GM12878 (cell line): ENCODE measurements around the gene UGT2A3. TPM values are rescaled to one million over a fixed set of nuclear protein-coding genes. Genes with fewer than 3 reads are reported as not detected.

ENCODE experiments used
- ATAC-seq: fragments of 200-7000 bp; cut with Tn5 transposase; 3 replicates; pipeline ENCODE4 v1.9.1; 2020; ENCODE audit warnings: mild to moderate bottlenecking, moderate library complexity
- BruUV-seq: library from RNA; stranded (reverse); fragments of 400-500 nt; replicated peaks from 2 replicates; lab custom pipeline; 2021; lab: Mats Ljungman, UMichigan
- CTCF ChIA-PET: fragments of 300-600 bp; sonication (Branson Sonifier 250); formaldehyde crosslinking; extraction: SDS; loops from one replicate; lab custom pipeline; 2021; ENCODE audit warnings: inconsistent platforms; lab: Yijun Ruan, JAX
- POLR2A ChIA-PET: fragments of 350-600 bp; formaldehyde crosslinking; extraction: SDS; loops from one replicate; lab custom pipeline; 2021; ENCODE audit warnings: inconsistent platforms; lab: Charles Lee
- RAD21 ChIA-PET: fragments of 300-600 bp; sonication (Branson Sonifier 250); formaldehyde crosslinking; loops from one replicate; lab custom pipeline; 2023; ENCODE audit warnings: antibody characterized with exemption; ENCODE audit not compliant: unreplicated experiment; lab: Charles Lee
- SMC1A ChIA-PET: fragments of 300-600 bp; sonication (Branson Sonifier 250); formaldehyde crosslinking; loops from one replicate; lab custom pipeline; 2023; ENCODE audit not compliant: unreplicated experiment, uncharacterized antibody; lab: Charles Lee
- DNase-seq: peaks from one replicate; pipeline ENCODE4 v3.0.0-alpha.2; 2011; ENCODE audit warnings: low read depth, low spot score
- FAIRE-seq: peaks from 3 replicates; lab custom pipeline; 2011; peaks lifted over from hg19 to GRCh38; lab: Jason Lieb, UNC
- H2AFZ ChIP-seq: 2 replicates; pipeline ENCODE4 v1.6.0; 2011; ENCODE audit warnings: low read depth, low read length, control low read depth; ENCODE audit not compliant: control insufficient read depth
- H3K27ac ChIP-seq: 2 replicates; pipeline ENCODE4 v1.5.1; 2011; ENCODE audit warnings: control low read depth; ENCODE audit not compliant: control insufficient read depth, insufficient read depth
- H3K27me3 ChIP-seq, 2 experiments: replicated peaks in 1 of 2; 2 replicates each; pipeline versions ENCODE4 v1.6.0 to v1.6.1; 2011; ENCODE audit warnings: low read length in 1 of 2; ENCODE audit not compliant: control insufficient read depth in 2 of 2, insufficient read depth in 2 of 2
- H3K36me3 ChIP-seq, 2 experiments: 2 replicates each; pipeline ENCODE4 v1.5.1; 2011; ENCODE audit warnings: low read length in 1 of 2; ENCODE audit not compliant: control insufficient read depth in 2 of 2, insufficient read depth in 2 of 2
- H3K4me1 ChIP-seq: 2 replicates; pipeline ENCODE4 v1.6.1; 2011; ENCODE audit warnings: mild to moderate bottlenecking, low read length, moderate library complexity, mixed read lengths; ENCODE audit not compliant: control insufficient read depth, insufficient read depth
- H3K4me2 ChIP-seq: 2 replicates; pipeline ENCODE4 v1.6.0; 2011; ENCODE audit warnings: control low read depth; ENCODE audit not compliant: control insufficient read depth, insufficient read depth
- H3K4me3 ChIP-seq: fragments of 200-600 bp; sonication (generic); 2 replicates; pipeline ENCODE4 v1.5.1; 2016
- H3K79me2 ChIP-seq: 2 replicates; pipeline ENCODE4 v1.6.0; 2011; ENCODE audit warnings: low read length; ENCODE audit not compliant: control insufficient read depth, insufficient read depth
- H3K9ac ChIP-seq: 2 replicates; pipeline ENCODE4 v1.8.0; 2011; ENCODE audit warnings: low read length, control low read depth, mixed read lengths; ENCODE audit not compliant: control insufficient read depth, insufficient read depth
- H3K9me3 ChIP-seq: replicated peaks from 3 replicates; pipeline ENCODE4 v1.5.1; 2011; ENCODE audit warnings: mild to moderate bottlenecking, low read length; ENCODE audit not compliant: control insufficient read depth, insufficient read depth
- H4K20me1 ChIP-seq: 2 replicates; pipeline ENCODE4 v1.6.0; 2011; ENCODE audit not compliant: control insufficient read depth, insufficient read depth
- BACH1 ChIP-seq: fragments of 450-650 bp; IDR thresholded peaks from 2 replicates; pipeline ENCODE4 v1.6.1; 2017; ENCODE audit warnings: mild to moderate bottlenecking, borderline replicate concordance
- CBX5 ChIP-seq: sonication (generic); IDR thresholded peaks from 2 replicates; pipeline ENCODE4 v1.6.1; 2016; ENCODE audit warnings: low read depth, moderate library complexity, mild to moderate bottlenecking, inconsistent platforms
- CEBPB ChIP-seq, 2 experiments: fragments of 150-350 bp in 1 of 2; IDR thresholded peaks; 2 replicates each; pipeline ENCODE4 v1.6.1; 2012 to 2014; ENCODE audit warnings: low read depth in 2 of 2, low read length in 2 of 2, borderline replicate concordance in 1 of 2, inconsistent platforms in 1 of 2
- ESRRA ChIP-seq: IDR thresholded peaks from 2 replicates; pipeline ENCODE4 v1.6.1; 2012; ENCODE audit warnings: mild to moderate bottlenecking, low read length, improper control_type of control experiment
- GABPA ChIP-seq: IDR thresholded peaks from 2 replicates; pipeline ENCODE4 v1.6.1; 2014; ENCODE audit warnings: antibody characterized with exemption, low read depth, mild to moderate bottlenecking, inconsistent platforms
- IRF3 ChIP-seq: fragments of 450-650 bp; IDR thresholded peaks from 2 replicates; pipeline ENCODE4 v1.6.1; 2014; ENCODE audit warnings: mild to moderate bottlenecking
- MTA3 ChIP-seq: IDR thresholded peaks from 2 replicates; pipeline ENCODE4 v1.6.1; 2012; ENCODE audit warnings: low read length, inconsistent platforms, borderline replicate concordance
- NFYA ChIP-seq: IDR thresholded peaks from 2 replicates; pipeline ENCODE4 v1.6.1; 2011; ENCODE audit warnings: low read depth, mild to moderate bottlenecking, low read length, improper control_type of control experiment, borderline replicate concordance
- PAX8 ChIP-seq: fragments of 450-650 bp; IDR thresholded peaks from 2 replicates; pipeline ENCODE4 v1.6.1; 2017; ENCODE audit warnings: mild to moderate bottlenecking, moderate library complexity
- PBX3 ChIP-seq: IDR thresholded peaks from 2 replicates; pipeline ENCODE4 v1.6.1; 2011; ENCODE audit warnings: mild to moderate bottlenecking, low read depth, low read length, moderate library complexity; ENCODE audit not compliant: insufficient replicate concordance
- SIN3A ChIP-seq: IDR thresholded peaks from 2 replicates; pipeline ENCODE4 v1.6.1; 2012; ENCODE audit warnings: low read depth, low read length, improper control_type of control experiment
- SMAD5 ChIP-seq: IDR thresholded peaks from 2 replicates; pipeline ENCODE4 v1.6.1; 2016; ENCODE audit warnings: antibody characterized with exemption, low read depth
- SREBF2 ChIP-seq: IDR thresholded peaks from 2 replicates; pipeline ENCODE4 v1.6.1; 2012; ENCODE audit warnings: mild to moderate bottlenecking, low read length
- USF2 ChIP-seq: IDR thresholded peaks from 2 replicates; pipeline ENCODE4 v1.6.1; 2011; ENCODE audit warnings: low read depth, low read length, improper control_type of control experiment, borderline replicate concordance
- WGBS: methylation state at CpG from one replicate; pipeline ENCODE4 v1.1.6; 2016; ENCODE audit warnings: low lambda C conversion rate; ENCODE audit not compliant: insufficient replicate concordance, insufficient coverage; ENCODE audit errors: missing lambda C conversion rate; 5-methylcytosine and 5-hydroxymethylcytosine counted together
- in situ Hi-C: fragments of 300-500 bp; cut with MboI; formaldehyde crosslinking; loops from 9 replicates; pipeline ENCODE4 v1.14.3; 2018; ENCODE audit warnings: mixed read lengths
- intact Hi-C: fragments of 100-400 bp; cut with micrococcal nuclease; formaldehyde crosslinking; loops from one replicate; pipeline ENCODE4 v1.14.2; 2022; ENCODE audit not compliant: unreplicated experiment
- polyA plus RNA-seq, 11 experiments: library from polyadenylated mRNA; depleted of rRNA in 4 of 11; unstranded in 6 of 11; stranded (reverse) in 5 of 11; fragments of >200 nt; fragmentation: Nextera tagmentation in 4 of 11; fragmentation: Illumina TruSeq in 1 of 11; extraction: Ambion mirVana in 4 of 11; extraction: Trizol in 1 of 11; gene quantifications; 1 replicate in 1 of 11; 2 replicates in 10 of 11; pipeline versions ENCODE4 v1.2.1 to v1.2.3, GENCODE V29; 2011 to 2016; ENCODE audit warnings: inconsistent platforms in 2 of 11, missing spikeins in 2 of 11, low read depth in 1 of 11
- total RNA-seq, 4 experiments: library from RNA; depleted of rRNA in 3 of 4; stranded (reverse); fragments of >200 nt in 3 of 4; fragmentation: Illumina TruSeq in 1 of 4; extraction: Trizol in 1 of 4; gene quantifications; 2 replicates each; pipeline versions ENCODE4 v1.2.1 to v1.2.3, GENCODE V29; 2013 to 2021

Gene UGT2A3
- total and polyA plus RNA-seq, 10 of the 15 experiments (the other 5 are each of a cell fraction or from before 2014, with no cell fraction given) = 0.04 to 0.18 (median 0.09) TPM; not detected in 2

- 36% methylated on average over 2 of the region's 2 CpGs for WGBS
- H3K27ac ChIP-seq = no peak overlapping the region
- no peaks in the 10 kb centered on the region for H3K9me3 ChIP-seq
- in situ Hi-C loops (no loop called here), intact Hi-C loops (no loop called here)
- no peaks in the 10 kb centered on the region for H3K79me2 ChIP-seq
- CTCF ChIA-PET = interaction anchor here (1.0 to 1.2 kb wide), 4 partner anchors 11 to 110 kb away, joined by 3 read pairs; no protein-coding TSS in a partner anchor
- H3K9ac ChIP-seq = no peak overlapping the region
- POLR2A ChIA-PET = interaction anchor here (0.6 to 0.7 kb wide), 2 partner anchors 43 to 110 kb away, joined by 3 to 7 read pairs; no protein-coding TSS in a partner anchor
- RAD21 ChIA-PET = interaction anchor here (0.7 to 1.4 kb wide), 5 partner anchors 13 to 109 kb away, joined by 3 to 6 read pairs (median 3); no protein-coding TSS in a partner anchor
- no peak for ATAC-seq
- no peak overlapping the region for H3K4me3 ChIP-seq
- H3K4me1 ChIP-seq = no peaks in the 10 kb centered on the region
- H3K36me3 ChIP-seq = no peaks in the 10 kb centered on the region
- H3K27me3 ChIP-seq = no peaks in the 10 kb centered on the region
- no TSS peak for BruUV-seq
- FAIRE-seq = no peak
- H4K20me1 ChIP-seq = no peaks in the 10 kb centered on the region
- no peak for TF ChIP-seq BACH1
- no peak for TF ChIP-seq MTA3
- no peak for TF ChIP-seq SMAD5
- TF ChIP-seq PAX8 = no peak
- TF ChIP-seq GABPA = no peak
- no peak for TF ChIP-seq SIN3A
- TF ChIP-seq NFYA = no peak
- TF ChIP-seq ESRRA = no peak
- no peak for TF ChIP-seq SREBF2
- TF ChIP-seq CBX5 = no peak
- no peak for TF ChIP-seq USF2
- TF ChIP-seq CEBPB (IDR thresholded peaks at IDR 0.05; ENCODE audit: borderline replicate concordance in 1 of 2, low read depth in 2 of 2, low read length in 2 of 2) = no peak
- no peak for TF ChIP-seq IRF3
- TF ChIP-seq PBX3 = no peak
- SMC1A ChIA-PET = interaction anchor here (0.8 to 2.0 kb wide), 7 partner anchors 10 to 135 kb away, joined by 3 to 11 read pairs (median 5); no protein-coding TSS in a partner anchor
- no peak overlapping the region for H2AFZ ChIP-seq
- no peak overlapping the region for H3K4me2 ChIP-seq
- no peak for DNase-seq
Observed at GRCh38 chr4:68948044-68948743, 3.4 kb downstream of the UGT2A3 start.
